ENCODE measurements around the gene DHX35. TPM values are rescaled to one million over a fixed set of nuclear protein-coding genes. Genes with fewer than 3 reads are reported as not detected.

The DHX35 gene
- total RNA-seq, 4 donors from 2014 or later, result 8.2 to 10.8 (median 9.3) TPM

DNA sequence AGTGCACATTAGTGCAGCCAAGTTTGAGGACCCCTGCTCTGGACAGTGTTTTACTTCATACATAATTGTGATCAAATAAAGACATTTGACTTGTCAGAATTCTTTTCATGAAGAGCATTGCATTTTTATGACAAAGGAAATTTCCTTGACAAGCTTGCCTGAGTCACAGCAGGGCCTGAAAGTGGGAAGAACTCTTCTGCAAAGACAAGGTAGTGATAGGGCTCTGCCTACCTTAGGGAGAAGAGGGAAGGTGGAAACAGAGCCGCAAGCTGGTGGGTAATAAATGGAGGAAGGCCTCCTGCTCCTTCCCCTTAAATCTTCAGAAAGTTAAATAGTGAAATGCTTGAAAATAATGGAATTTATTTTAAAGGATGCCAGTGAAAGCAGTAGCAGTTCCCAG is 118.2 kb downstream of the DHX35 start:
- intact Hi-C loops (cut with DNase I; ENCODE audit: low total_unique reads) (no loop called here), in situ Hi-C loops (cut with MboI; ENCODE audit: low sequenced_read_pairs in 4 of 4) (no loop called here)
- no peak overlapping the region for H3K4me3 ChIP-seq
- H3K27me3 ChIP-seq, result no peaks in the 10 kb centered on the region
- no peaks in the 10 kb centered on the region for H3K9me3 ChIP-seq
- no peak for ATAC-seq
- DNase-seq, result no peak
- H3K36me3 ChIP-seq, result no peaks in the 10 kb centered on the region
- H3K27ac ChIP-seq, result no peak overlapping the region
- no peaks in the 10 kb centered on the region for H3K4me1 ChIP-seq
- TF ChIP-seq POLR2A (IDR thresholded peaks at IDR 0.05), result no peak
- TF ChIP-seq, protein P1, sequence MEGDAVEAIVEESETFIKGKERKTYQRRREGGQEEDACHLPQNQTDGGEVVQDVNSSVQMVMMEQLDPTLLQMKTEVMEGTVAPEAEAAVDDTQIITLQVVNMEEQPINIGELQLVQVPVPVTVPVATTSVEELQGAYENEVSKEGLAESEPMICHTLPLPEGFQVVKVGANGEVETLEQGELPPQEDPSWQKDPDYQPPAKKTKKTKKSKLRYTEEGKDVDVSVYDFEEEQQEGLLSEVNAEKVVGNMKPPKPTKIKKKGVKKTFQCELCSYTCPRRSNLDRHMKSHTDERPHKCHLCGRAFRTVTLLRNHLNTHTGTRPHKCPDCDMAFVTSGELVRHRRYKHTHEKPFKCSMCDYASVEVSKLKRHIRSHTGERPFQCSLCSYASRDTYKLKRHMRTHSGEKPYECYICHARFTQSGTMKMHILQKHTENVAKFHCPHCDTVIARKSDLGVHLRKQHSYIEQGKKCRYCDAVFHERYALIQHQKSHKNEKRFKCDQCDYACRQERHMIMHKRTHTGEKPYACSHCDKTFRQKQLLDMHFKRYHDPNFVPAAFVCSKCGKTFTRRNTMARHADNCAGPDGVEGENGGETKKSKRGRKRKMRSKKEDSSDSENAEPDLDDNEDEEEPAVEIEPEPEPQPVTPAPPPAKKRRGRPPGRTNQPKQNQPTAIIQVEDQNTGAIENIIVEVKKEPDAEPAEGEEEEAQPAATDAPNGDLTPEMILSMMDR (IDR thresholded peaks at IDR 0.05 in 4 of 5, conservative IDR thresholded peaks at IDR 0.05 in 1 of 5), result no peak

DNA sequence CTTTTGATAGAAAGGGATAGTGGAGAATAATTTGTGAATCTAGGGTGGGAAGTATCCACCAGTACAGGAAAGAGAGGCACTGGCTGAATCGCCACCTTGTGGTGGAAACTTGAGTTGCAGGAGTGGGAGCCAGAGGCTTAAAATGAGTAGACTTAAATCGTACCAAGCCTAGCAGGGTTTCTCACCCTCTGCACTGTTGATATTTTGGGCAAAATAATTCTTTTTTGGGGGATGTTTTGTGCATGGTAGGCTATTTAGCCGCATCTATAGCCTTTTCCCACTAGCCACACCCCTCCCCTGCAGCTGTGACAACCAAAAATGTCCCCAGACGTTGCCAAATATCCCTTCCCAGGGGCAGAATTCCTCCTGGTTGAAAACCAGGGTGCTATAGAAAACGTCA is 119.1 kb downstream of the DHX35 start:
- Histone ChIP-seq H3K4me1 (no peaks in the 10 kb centered on the region), H3K36me3 (no peaks in the 10 kb centered on the region), H3K27ac (no peak overlapping the region), H3K4me3 (no peak overlapping the region), H3K9me3 (no peaks in the 10 kb centered on the region), H3K27me3 (no peaks in the 10 kb centered on the region)
- DNase-seq, result peak; percentile 35 to 54
- in situ Hi-C loops (cut with MboI; ENCODE audit: low sequenced_read_pairs in 4 of 4), result no loop called here
- intact Hi-C loops (cut with DNase I; ENCODE audit: low total_unique reads), result loop anchor here (1.0 kb wide), 1 partner anchor 31 kb away; no protein-coding TSS in a partner anchor
- TF ChIP-seq, protein P1 (IDR thresholded peaks at IDR 0.05 in 4 of 5, conservative IDR thresholded peaks at IDR 0.05 in 1 of 5), result peak; percentile 64 to 89 (median 71)
- TF ChIP-seq POLR2A (IDR thresholded peaks at IDR 0.05), result no peak
- ATAC-seq, result peak in 1 of 2 donors; percentile 72

DNA sequence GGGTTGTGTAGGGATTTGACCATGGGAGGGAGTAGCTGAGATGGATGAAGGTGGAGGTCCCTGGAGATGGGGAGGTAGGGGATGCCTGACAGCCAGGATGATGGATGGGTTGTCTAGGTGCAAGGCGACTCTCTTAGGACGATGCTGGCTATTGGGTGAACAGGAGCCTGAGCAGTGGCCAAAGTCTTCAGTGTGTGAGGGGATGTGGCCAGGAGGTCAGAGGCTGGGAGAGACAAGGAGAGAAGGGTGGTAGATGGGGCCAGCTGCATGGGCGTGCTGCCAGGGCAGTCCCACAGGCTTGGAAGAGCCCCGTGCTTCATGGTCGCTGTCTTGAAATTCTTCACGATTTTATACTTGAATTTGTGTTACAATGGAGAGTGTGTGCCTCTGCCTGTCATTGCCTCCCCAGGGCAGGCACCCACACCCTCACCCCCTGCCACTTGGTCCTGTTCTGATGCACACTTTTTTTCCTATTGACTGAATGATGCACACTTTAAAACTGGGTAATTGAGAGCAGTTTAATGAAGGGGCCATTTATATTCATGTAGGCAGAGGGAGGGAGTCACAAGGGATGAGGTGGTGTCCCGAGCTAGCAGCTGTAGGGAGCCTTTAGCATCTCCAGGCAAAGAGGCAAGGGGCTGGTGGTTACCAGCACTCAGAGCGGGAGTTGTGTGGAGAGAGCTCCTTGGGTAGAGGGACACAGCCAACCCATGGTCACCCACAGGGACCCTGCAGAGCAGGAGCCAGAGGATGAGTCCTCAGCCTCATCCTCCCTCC is 120.7 kb downstream of the DHX35 start:
- in situ Hi-C loops (cut with MboI; ENCODE audit: low sequenced_read_pairs in 4 of 4), result no loop called here
- intact Hi-C loops (cut with DNase I; ENCODE audit: low total_unique reads), result no loop called here
- no peaks in the 10 kb centered on the region for H3K36me3 ChIP-seq
- no peak overlapping the region for H3K27ac ChIP-seq
- H3K9me3 ChIP-seq, result no peaks in the 10 kb centered on the region
- H3K4me3 ChIP-seq, result no peak overlapping the region
- H3K27me3 ChIP-seq, result no peaks in the 10 kb centered on the region
- DNase-seq (no peak), ATAC-seq (no peak)
- TF ChIP-seq, protein P1 (IDR thresholded peaks at IDR 0.05 in 4 of 5, conservative IDR thresholded peaks at IDR 0.05 in 1 of 5), result no peak
- no peak for TF ChIP-seq POLR2A (IDR thresholded peaks at IDR 0.05)
- H3K4me1 ChIP-seq, result no peaks in the 10 kb centered on the region

DNA sequence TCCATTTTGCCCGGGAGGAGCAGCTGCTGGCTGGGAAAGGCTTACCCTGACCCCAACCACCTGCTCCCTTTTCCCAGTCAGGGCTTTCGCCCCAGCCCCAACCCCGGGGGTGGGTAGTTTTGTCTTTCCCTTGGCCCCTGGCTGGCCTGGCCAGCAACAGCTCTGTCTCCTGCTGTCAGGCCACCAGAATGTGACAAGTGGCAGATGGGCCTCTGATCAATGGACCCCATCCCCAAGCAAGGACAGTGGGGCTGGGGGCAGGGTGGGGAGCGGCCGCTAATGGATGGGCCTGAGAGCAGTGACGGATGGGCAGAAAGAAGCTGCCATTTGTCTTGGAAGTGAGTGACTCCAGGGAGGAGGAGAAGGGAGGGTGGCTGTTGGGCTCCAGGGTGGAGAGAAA is 121.6 kb downstream of the DHX35 start:
- TF ChIP-seq, protein P1 (IDR thresholded peaks at IDR 0.05 in 4 of 5, conservative IDR thresholded peaks at IDR 0.05 in 1 of 5), result no peak
- no peak for TF ChIP-seq POLR2A (IDR thresholded peaks at IDR 0.05)
- intact Hi-C loops (cut with DNase I; ENCODE audit: low total_unique reads), result no loop called here
- no peak for ATAC-seq
- Histone ChIP-seq H3K9me3 (no peaks in the 10 kb centered on the region), H3K27me3 (no peaks in the 10 kb centered on the region), H3K4me3 (no peak overlapping the region), H3K4me1 (no peaks in the 10 kb centered on the region), H3K27ac (no peak overlapping the region), H3K36me3 (no peaks in the 10 kb centered on the region)
- DNase-seq, result no peak
- in situ Hi-C loops (cut with MboI; ENCODE audit: low sequenced_read_pairs in 4 of 4), result no loop called here

Measured in gastrocnemius medialis (tissue), 4 donors.